Activated T-helper 9 cell treated with anti-CD3 and anti-CD28 coated beads, Interleukin-2, amount 50 U/mL, for 16 hours (primary cell): ENCODE data around the gene VAV3.

Experiments used
- DNase-seq: peaks from one replicate; pipeline ENCODE4 v3.0.0-alpha.2; 2020; ENCODE audit warnings: low read depth

Gene VAV3

GRCh38 chr1:107791348-107791747 lies 173.6 kb downstream of the VAV3 start:
- no peak for DNase-seq

GRCh38 chr1:107789817-107790524 lies 175.0 kb downstream of the VAV3 start:
- DNase-seq: no peak

GRCh38 chr1:107788206-107789202 lies 176.5 kb downstream of the VAV3 start:
- DNase-seq: no peak

GRCh38 chr1:107787299-107787698 lies 177.7 kb downstream of the VAV3 start:
- DNase-seq: no peak

GRCh38 chr1:107786203-107786845 lies 178.7 kb downstream of the VAV3 start:
- DNase-seq: no peak

GRCh38 chr1:107785496-107786202 lies 179.3 kb downstream of the VAV3 start:
- DNase-seq: no peak

GRCh38 chr1:107782217-107782845 lies 182.6 kb downstream of the VAV3 start:
- no peak for DNase-seq

- DNase-seq: no peak
Observed at GRCh38 chr1:107781245-107781644, 183.7 kb downstream of the VAV3 start.

GRCh38 chr1:107777664-107778047 lies 187.3 kb downstream of the VAV3 start:
- no peak for DNase-seq

GRCh38 chr1:107776900-107777663 lies 187.9 kb downstream of the VAV3 start:
- DNase-seq: no peak

- no peak for DNase-seq
Observed at GRCh38 chr1:107771377-107771776, 193.6 kb downstream of the VAV3 start.

- DNase-seq: no peak
Observed at GRCh38 chr1:107767156-107767582, 197.8 kb downstream of the VAV3 start.

GRCh38 chr1:107766533-107766932 lies 198.4 kb downstream of the VAV3 start:
- DNase-seq: no peak

- DNase-seq: no peak
Observed at GRCh38 chr1:107762751-107763390, 202.1 kb downstream of the VAV3 start.

GRCh38 chr1:107760065-107760464 lies 204.9 kb downstream of the VAV3 start:
- no peak for DNase-seq

GRCh38 chr1:107750364-107750959 lies 214.5 kb downstream of the VAV3 start:
- no peak for DNase-seq

GRCh38 chr1:107748531-107748930 lies 216.4 kb downstream of the VAV3 start:
- DNase-seq: no peak

- no peak for DNase-seq
Observed at GRCh38 chr1:107741242-107741641, 223.7 kb downstream of the VAV3 start.

- DNase-seq: no peak
Observed at GRCh38 chr1:107740579-107740978, 224.4 kb downstream of the VAV3 start.

- DNase-seq: no peak
Observed at GRCh38 chr1:107739651-107740050, 225.3 kb downstream of the VAV3 start.
